ENCODE results near the gene PROKR1.
"Not testable (repeated sequence)": the region's sequence is repeated elsewhere in the genome, so short reads cannot be mapped to it uniquely, and the experiment has no call there.

PROKR1 gene

DNA sequence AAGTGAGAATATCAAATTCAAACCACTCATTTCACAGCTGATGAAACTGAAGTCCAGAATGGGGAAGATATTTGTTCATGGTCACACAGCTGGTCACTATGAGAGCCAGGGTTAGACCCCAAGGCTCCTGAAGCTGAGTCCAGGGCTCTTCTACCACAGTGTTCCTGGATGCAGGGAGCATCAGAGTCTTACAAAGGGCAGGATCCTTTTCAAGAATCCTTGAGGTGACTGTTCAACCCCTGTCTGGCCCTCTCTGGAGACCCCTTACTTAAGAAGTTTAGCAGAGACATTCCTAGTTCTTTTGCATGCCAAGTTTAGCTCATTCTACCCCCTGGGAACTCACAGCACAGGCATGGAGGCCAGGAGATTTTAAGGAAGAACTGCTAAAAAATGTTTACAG lies 15.7 kb downstream of the PROKR1 start:
- DNase-seq: no peak

- no peak for DNase-seq
Observed at GRCh38 chr2:68660658-68661057, 17.3 kb downstream of the PROKR1 start.

DNA sequence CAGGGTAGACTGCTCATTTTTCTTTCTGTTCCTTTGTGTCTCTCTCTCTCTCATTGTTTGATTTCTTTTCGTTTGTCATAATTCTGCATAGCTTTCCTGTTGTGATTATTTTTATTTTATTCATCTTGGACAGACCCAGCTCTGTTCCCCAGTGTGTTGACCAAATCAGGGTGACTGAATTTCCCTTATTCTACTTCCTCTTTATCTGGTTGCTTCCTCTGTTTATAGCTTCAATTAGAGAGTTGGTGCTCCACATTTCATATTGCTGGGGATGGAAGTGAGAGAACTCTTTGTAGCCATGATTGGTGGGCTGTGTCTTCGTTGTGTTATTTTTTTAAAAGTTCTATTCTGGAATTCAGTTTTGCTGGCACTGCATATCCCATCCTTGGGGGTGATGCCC lies 19.1 kb downstream of the PROKR1 start:
- DNase-seq: no peak

DNA sequence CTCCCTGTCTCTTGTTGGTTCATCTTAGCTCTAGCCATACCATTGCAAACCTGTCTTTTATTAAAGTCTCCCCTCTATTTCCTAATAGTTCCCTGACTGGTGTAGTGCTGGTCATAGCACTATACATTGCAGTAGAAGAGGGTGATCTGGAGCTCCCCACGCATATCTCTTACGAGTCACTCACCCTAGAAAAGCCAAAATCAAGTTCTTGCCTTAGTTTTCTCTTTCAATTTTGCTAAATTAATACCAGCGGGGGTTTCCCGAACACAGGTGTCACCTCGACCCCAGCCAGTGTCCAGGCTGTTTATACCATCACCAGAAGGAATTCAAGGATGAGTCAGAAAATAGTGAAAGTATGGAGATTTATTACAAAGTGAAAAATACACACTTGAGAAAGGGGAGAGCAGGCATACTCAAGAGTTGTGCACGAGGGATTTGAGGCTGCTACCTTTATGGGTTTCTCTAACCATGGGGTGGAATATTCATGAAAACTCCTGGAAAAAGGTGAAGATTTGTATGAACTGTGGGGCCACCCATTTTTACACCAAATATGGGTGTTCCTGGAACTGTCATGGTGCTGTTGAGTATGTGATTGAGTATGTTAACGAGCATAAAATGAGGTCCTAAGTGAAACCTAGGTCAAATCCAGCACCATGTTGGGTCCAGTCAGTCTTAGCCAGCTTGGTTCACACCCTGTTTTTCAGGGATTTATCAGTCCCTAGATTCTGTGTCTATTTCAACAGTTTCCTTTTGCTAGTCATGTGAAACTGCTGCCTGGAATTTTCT lies 20.2 kb downstream of the PROKR1 start:
- DNase-seq: no peak

DNA sequence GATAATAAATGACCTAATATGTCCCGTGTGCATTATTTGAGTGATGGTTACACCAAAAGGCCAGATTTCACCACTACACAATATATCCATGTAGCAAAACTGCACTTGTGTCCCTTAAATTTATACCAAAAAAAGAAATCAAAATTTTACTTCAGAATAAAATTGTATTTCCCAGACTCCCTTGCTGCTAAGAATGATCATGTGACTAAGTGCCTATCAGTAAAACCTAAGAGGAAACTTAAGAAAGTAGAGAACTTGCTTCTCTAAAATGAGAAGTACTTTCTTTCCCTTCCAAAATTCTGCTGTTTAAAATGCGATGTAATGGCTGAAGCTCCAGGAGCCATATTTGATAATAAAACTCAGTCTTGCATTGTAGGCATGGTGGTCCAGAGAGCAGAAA lies 24.0 kb downstream of the PROKR1 start:
- DNase-seq: no peak

- no peak for DNase-seq
Observed at GRCh38 chr2:68669651-68670050, 26.3 kb downstream of the PROKR1 start.

- DNase-seq: no peak
Observed at GRCh38 chr2:68671961-68672360, 28.6 kb downstream of the PROKR1 start.

GRCh38 chr2:68673631-68674030 lies 30.3 kb downstream of the PROKR1 start:
- DNase-seq: no peak

GRCh38 chr2:68675470-68675869 lies 32.1 kb downstream of the PROKR1 start:
- DNase-seq: no peak

GRCh38 chr2:68677837-68678236 lies 34.5 kb downstream of the PROKR1 start:
- not testable (repeated sequence) for DNase-seq

- peak; percentile 18 for DNase-seq
Observed at GRCh38 chr2:68679166-68679916, 36.0 kb downstream of the PROKR1 start.

- not testable (repeated sequence) for DNase-seq
Observed at GRCh38 chr2:68679917-68680267, 36.5 kb downstream of the PROKR1 start.

GRCh38 chr2:68684197-68684596 lies 40.8 kb downstream of the PROKR1 start:
- DNase-seq: no peak

DNA sequence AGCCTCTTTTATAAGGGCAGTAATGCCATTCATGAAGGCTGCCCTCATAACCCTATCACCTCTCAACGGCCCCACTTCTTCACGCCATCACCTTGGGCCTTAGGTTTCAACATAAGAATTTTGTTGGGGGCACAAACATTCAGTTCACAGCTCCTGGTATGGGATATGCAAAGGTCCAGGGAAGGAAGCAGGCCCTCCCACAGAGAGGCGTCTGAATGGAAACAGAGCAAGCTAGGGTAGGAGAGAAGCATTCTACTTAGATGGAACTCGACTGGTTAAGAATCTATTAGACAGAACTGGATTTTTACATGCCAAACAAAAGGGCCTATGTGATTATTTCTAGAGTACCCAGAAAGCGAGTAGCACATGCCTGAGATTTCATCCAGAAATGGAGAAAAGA lies 42.8 kb downstream of the PROKR1 start:
- no peak for DNase-seq

DNA sequence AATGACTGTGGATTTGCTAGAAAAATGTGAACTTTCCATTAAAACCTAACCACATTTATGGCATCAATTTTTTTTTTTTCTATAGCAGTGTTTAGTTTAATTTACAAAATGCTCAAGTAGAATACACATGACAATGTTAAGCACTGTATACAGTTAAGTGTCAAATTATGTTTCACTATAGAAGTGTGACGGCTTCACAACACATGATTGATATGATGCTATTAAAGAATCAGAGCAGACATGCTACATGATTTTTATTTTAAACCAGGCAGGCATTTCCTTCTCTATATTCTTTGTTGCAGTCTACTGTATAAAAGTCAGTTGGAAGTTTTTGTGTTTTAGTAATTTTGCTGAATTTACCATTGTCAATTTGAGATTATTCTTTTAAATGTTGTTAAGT lies 43.6 kb downstream of the PROKR1 start:
- DNase-seq: no peak

DNA sequence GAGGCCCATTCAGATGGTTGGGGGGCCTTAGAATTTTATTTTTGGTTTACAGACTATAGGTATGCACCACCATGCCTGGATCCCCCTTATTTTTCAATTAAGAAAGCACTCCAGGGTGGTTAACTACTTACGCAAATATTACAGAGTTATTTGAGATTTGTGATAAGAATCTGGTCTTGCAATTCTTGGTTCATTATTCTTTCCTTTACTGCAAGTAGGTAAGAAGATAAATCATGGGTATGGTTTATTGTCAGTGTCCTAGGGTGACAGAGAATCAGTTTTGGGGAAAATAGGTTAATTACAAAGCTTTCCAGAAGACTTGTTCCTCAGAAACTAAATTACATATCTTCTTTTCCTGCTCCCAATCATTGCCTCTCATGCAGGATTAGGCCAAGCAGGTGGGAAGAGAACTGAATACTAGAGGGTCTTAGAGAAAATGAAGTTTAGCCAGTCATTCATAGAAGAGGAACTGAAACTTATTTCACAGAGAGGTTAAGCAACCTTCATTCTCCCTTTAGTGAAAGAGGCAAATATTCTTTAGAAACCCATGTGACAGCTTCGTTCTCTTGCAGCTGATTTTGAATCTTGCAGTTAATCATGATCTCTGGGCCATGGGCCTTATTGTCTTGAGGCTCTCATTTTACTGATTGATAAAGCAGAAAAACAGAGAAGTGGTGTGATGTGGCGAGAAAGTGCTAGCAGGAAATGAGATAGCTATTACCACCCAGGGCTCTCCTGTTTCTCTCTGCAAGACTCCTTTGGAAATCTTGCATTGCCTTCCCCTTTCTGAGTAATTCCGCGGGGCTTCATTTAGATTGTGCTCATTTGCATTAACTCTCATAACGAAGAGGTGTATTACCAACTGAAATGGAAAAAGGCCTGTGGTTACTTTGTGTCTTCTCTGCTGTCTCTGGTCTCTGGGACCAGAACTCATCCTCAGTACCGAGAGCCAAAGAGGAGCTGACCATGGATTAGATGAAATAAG lies 46.5 kb downstream of the PROKR1 start:
- DNase-seq: no peak

GRCh38 chr2:68690851-68691250 lies 47.5 kb downstream of the PROKR1 start:
- DNase-seq: no peak

DNA sequence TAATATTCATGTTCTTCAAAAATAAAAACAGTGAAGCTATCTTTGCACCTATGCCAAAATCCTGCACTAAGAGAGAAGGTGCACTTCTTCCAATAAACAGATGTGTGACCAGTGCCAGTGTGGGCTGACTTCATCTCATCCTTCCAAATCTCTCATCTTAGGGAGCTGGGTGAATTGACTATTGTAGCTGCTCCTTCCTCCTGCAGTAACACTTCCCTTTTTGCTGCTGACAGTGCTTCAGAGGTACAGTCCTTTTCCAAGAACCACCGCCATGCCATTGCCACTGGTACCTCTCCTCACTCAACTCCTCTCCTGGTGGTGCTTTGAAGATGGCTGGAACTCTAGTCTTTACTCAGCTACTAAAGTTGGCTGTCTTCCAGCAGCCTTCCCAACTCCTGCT lies 49.1 kb downstream of the PROKR1 start:
- no peak for DNase-seq

- DNase-seq: no peak
Observed at GRCh38 chr2:68693951-68694350, 50.6 kb downstream of the PROKR1 start.

- no peak for DNase-seq
Observed at GRCh38 chr2:68695971-68696370, 52.6 kb downstream of the PROKR1 start.

- DNase-seq: no peak
Observed at GRCh38 chr2:68696554-68696953, 53.2 kb downstream of the PROKR1 start.

GRCh38 chr2:68698567-68699377 lies 55.4 kb downstream of the PROKR1 start:
- DNase-seq: peak; percentile 51

Measured in NCI-H510A treated with DMSO at 0.1 percent for 48 hours (cell line).